GM12878 (cell line): ENCODE results near the gene CCN2. TPM values are rescaled to one million over a fixed set of nuclear protein-coding genes. Genes with fewer than 3 reads are reported as not detected.

Source experiments
- ATAC-seq: fragments of 200-7000 bp; cut with Tn5 transposase; 3 replicates; pipeline ENCODE4 v1.9.1; 2020; ENCODE audit warnings: mild to moderate bottlenecking, moderate library complexity
- BruUV-seq: library from RNA; stranded (reverse); fragments of 400-500 nt; replicated peaks from 2 replicates; lab custom pipeline; 2021; lab: Mats Ljungman, UMichigan
- CTCF ChIA-PET: fragments of 300-600 bp; sonication (Branson Sonifier 250); formaldehyde crosslinking; extraction: SDS; loops from one replicate; lab custom pipeline; 2021; ENCODE audit warnings: inconsistent platforms; lab: Yijun Ruan, JAX
- POLR2A ChIA-PET: fragments of 350-600 bp; formaldehyde crosslinking; extraction: SDS; loops from one replicate; lab custom pipeline; 2021; ENCODE audit warnings: inconsistent platforms; lab: Charles Lee
- RAD21 ChIA-PET: fragments of 300-600 bp; sonication (Branson Sonifier 250); formaldehyde crosslinking; loops from one replicate; lab custom pipeline; 2023; ENCODE audit warnings: antibody characterized with exemption; ENCODE audit not compliant: unreplicated experiment; lab: Charles Lee
- SMC1A ChIA-PET: fragments of 300-600 bp; sonication (Branson Sonifier 250); formaldehyde crosslinking; loops from one replicate; lab custom pipeline; 2023; ENCODE audit not compliant: unreplicated experiment, uncharacterized antibody; lab: Charles Lee
- DNase-seq: peaks from one replicate; pipeline ENCODE4 v3.0.0-alpha.2; 2011; ENCODE audit warnings: low read depth, low spot score
- FAIRE-seq: peaks from 3 replicates; lab custom pipeline; 2011; peaks lifted over from hg19 to GRCh38; lab: Jason Lieb, UNC
- H2AFZ ChIP-seq: 2 replicates; pipeline ENCODE4 v1.6.0; 2011; ENCODE audit warnings: low read depth, low read length, control low read depth; ENCODE audit not compliant: control insufficient read depth
- H3K27ac ChIP-seq: 2 replicates; pipeline ENCODE4 v1.5.1; 2011; ENCODE audit warnings: control low read depth; ENCODE audit not compliant: control insufficient read depth, insufficient read depth
- H3K27me3 ChIP-seq, 2 experiments: replicated peaks in 1 of 2; 2 replicates each; pipeline versions ENCODE4 v1.6.0 to v1.6.1; 2011; ENCODE audit warnings: low read length in 1 of 2; ENCODE audit not compliant: control insufficient read depth in 2 of 2, insufficient read depth in 2 of 2
- H3K36me3 ChIP-seq, 2 experiments: 2 replicates each; pipeline ENCODE4 v1.5.1; 2011; ENCODE audit warnings: low read length in 1 of 2; ENCODE audit not compliant: control insufficient read depth in 2 of 2, insufficient read depth in 2 of 2
- H3K4me1 ChIP-seq: 2 replicates; pipeline ENCODE4 v1.6.1; 2011; ENCODE audit warnings: mild to moderate bottlenecking, low read length, moderate library complexity, mixed read lengths; ENCODE audit not compliant: control insufficient read depth, insufficient read depth
- H3K4me2 ChIP-seq: 2 replicates; pipeline ENCODE4 v1.6.0; 2011; ENCODE audit warnings: control low read depth; ENCODE audit not compliant: control insufficient read depth, insufficient read depth
- H3K4me3 ChIP-seq: fragments of 200-600 bp; sonication (generic); 2 replicates; pipeline ENCODE4 v1.5.1; 2016
- H3K79me2 ChIP-seq: 2 replicates; pipeline ENCODE4 v1.6.0; 2011; ENCODE audit warnings: low read length; ENCODE audit not compliant: control insufficient read depth, insufficient read depth
- H3K9ac ChIP-seq: 2 replicates; pipeline ENCODE4 v1.8.0; 2011; ENCODE audit warnings: low read length, control low read depth, mixed read lengths; ENCODE audit not compliant: control insufficient read depth, insufficient read depth
- H3K9me3 ChIP-seq: replicated peaks from 3 replicates; pipeline ENCODE4 v1.5.1; 2011; ENCODE audit warnings: mild to moderate bottlenecking, low read length; ENCODE audit not compliant: control insufficient read depth, insufficient read depth
- H4K20me1 ChIP-seq: 2 replicates; pipeline ENCODE4 v1.6.0; 2011; ENCODE audit not compliant: control insufficient read depth, insufficient read depth
- BACH1 ChIP-seq: fragments of 450-650 bp; IDR thresholded peaks from 2 replicates; pipeline ENCODE4 v1.6.1; 2017; ENCODE audit warnings: mild to moderate bottlenecking, borderline replicate concordance
- CREM ChIP-seq: IDR thresholded peaks from 2 replicates; pipeline ENCODE4 v1.6.1; 2014; ENCODE audit warnings: antibody characterized with exemption, low read depth
- FOXK2 ChIP-seq: fragments of 450-650 bp; IDR thresholded peaks from 2 replicates; pipeline ENCODE4 v1.6.1; 2017; ENCODE audit warnings: mild to moderate bottlenecking, moderate library complexity
- LARP7 ChIP-seq: fragments of 450-650 bp; IDR thresholded peaks from 2 replicates; pipeline ENCODE4 v1.6.1; 2017; ENCODE audit warnings: mild to moderate bottlenecking
- MLLT1 ChIP-seq: fragments of 450-650 bp; IDR thresholded peaks from 2 replicates; pipeline ENCODE4 v1.6.1; 2016; ENCODE audit warnings: mild to moderate bottlenecking
- NR2C2 ChIP-seq: IDR thresholded peaks from 2 replicates; pipeline ENCODE4 v1.6.1; 2011; ENCODE audit warnings: borderline replicate concordance, low read depth; ENCODE audit not compliant: control insufficient read depth, insufficient read length
- POU2F2 ChIP-seq: IDR thresholded peaks from 3 replicates; pipeline ENCODE4 v1.6.1; 2011; ENCODE audit warnings: low read depth, mild to moderate bottlenecking, low read length, borderline replicate concordance
- SIN3A ChIP-seq: IDR thresholded peaks from 2 replicates; pipeline ENCODE4 v1.6.1; 2012; ENCODE audit warnings: low read depth, low read length, improper control_type of control experiment
- SMARCA5 ChIP-seq: fragments of 450-650 bp; IDR thresholded peaks from 2 replicates; pipeline ENCODE4 v1.6.1; 2017; ENCODE audit warnings: mild to moderate bottlenecking
- SMC3 ChIP-seq: IDR thresholded peaks from 2 replicates; pipeline ENCODE4 v1.6.1; 2011; ENCODE audit warnings: low read length, improper control_type of control experiment, borderline replicate concordance
- SP1 ChIP-seq: IDR thresholded peaks from one replicate; pipeline ENCODE4 v1.6.1; 2011; ENCODE audit warnings: low read depth, low read length
- SUPT20H ChIP-seq: IDR thresholded peaks from 2 replicates; pipeline ENCODE4 v1.6.1; 2011; ENCODE audit warnings: low read depth, mild to moderate bottlenecking, low read length, moderate library complexity, borderline replicate concordance; ENCODE audit not compliant: control insufficient read depth
- ZNF622 ChIP-seq: fragments of 450-650 bp; IDR thresholded peaks from 2 replicates; pipeline ENCODE4 v1.6.1; 2017; ENCODE audit warnings: mild to moderate bottlenecking, inconsistent platforms
- WGBS: methylation state at CpG from one replicate; pipeline ENCODE4 v1.1.6; 2016; ENCODE audit warnings: low lambda C conversion rate; ENCODE audit not compliant: insufficient replicate concordance, insufficient coverage; ENCODE audit errors: missing lambda C conversion rate; 5-methylcytosine and 5-hydroxymethylcytosine counted together
- in situ Hi-C: fragments of 300-500 bp; cut with MboI; formaldehyde crosslinking; loops from 9 replicates; pipeline ENCODE4 v1.14.3; 2018; ENCODE audit warnings: mixed read lengths
- intact Hi-C: fragments of 100-400 bp; cut with micrococcal nuclease; formaldehyde crosslinking; loops from one replicate; pipeline ENCODE4 v1.14.2; 2022; ENCODE audit not compliant: unreplicated experiment
- polyA plus RNA-seq, 11 experiments: library from polyadenylated mRNA; depleted of rRNA in 4 of 11; unstranded in 6 of 11; stranded (reverse) in 5 of 11; fragments of >200 nt; fragmentation: Nextera tagmentation in 4 of 11; fragmentation: Illumina TruSeq in 1 of 11; extraction: Ambion mirVana in 4 of 11; extraction: Trizol in 1 of 11; gene quantifications; 1 replicate in 1 of 11; 2 replicates in 10 of 11; pipeline versions ENCODE4 v1.2.1 to v1.2.3, GENCODE V29; 2011 to 2016; ENCODE audit warnings: inconsistent platforms in 2 of 11, missing spikeins in 2 of 11, low read depth in 1 of 11
- total RNA-seq, 4 experiments: library from RNA; depleted of rRNA in 3 of 4; stranded (reverse); fragments of >200 nt in 3 of 4; fragmentation: Illumina TruSeq in 1 of 4; extraction: Trizol in 1 of 4; gene quantifications; 2 replicates each; pipeline versions ENCODE4 v1.2.1 to v1.2.3, GENCODE V29; 2013 to 2021
- TF ChIP-seq, protein P1 (sequence below): fragments of 450-650 bp; formaldehyde crosslinking; IDR thresholded peaks from 2 replicates; pipeline ENCODE4 v1.4.0; 2022; ENCODE audit warnings: mild to moderate bottlenecking, moderate library complexity
- TF ChIP-seq, protein P2 (sequence below): fragments of 450-650 bp; IDR thresholded peaks from 2 replicates; pipeline ENCODE4 v1.6.1; 2014; ENCODE audit warnings: mild to moderate bottlenecking

The CCN2 gene
- total and polyA plus RNA-seq, 10 of the 15 experiments (the other 5 are each of a cell fraction or from before 2014, with no cell fraction given): 0.26 to 0.62 (median 0.44) TPM; not detected in 7

GRCh38 chr6:131967948-131968347, 16.8 kb upstream of the CCN2 start:
- ChIA-PET CTCF (no interaction called here), SMC1A (no interaction called here), POLR2A (no interaction called here), RAD21 (no interaction called here)
- no peak overlapping the region for H3K4me2 ChIP-seq
- H3K9ac ChIP-seq: no peak overlapping the region
- no peaks in the 10 kb centered on the region for H3K4me1 ChIP-seq
- TF ChIP-seq ZNF622: no peak
- no peak for TF ChIP-seq SMC3
- no peak for TF ChIP-seq LARP7
- TF ChIP-seq BACH1: no peak
- no peak for TF ChIP-seq NR2C2
- TF ChIP-seq SUPT20H: no peak
- no peaks in the 10 kb centered on the region for H3K27me3 ChIP-seq
- ATAC-seq: no peak
- intact Hi-C loops (no loop called here), in situ Hi-C loops (no loop called here)
- no peak for FAIRE-seq
- H2AFZ ChIP-seq: no peak overlapping the region
- no peaks in the 10 kb centered on the region for H3K36me3 ChIP-seq
- WGBS: 0% methylated on average over 1 of the region's 1 CpG
- no peak overlapping the region for H3K27ac ChIP-seq
- H4K20me1 ChIP-seq: no peaks in the 10 kb centered on the region
- no peaks in the 10 kb centered on the region for H3K9me3 ChIP-seq
- no peak overlapping the region for H3K4me3 ChIP-seq
- BruUV-seq: no TSS peak
- DNase-seq: no peak
- no peaks in the 10 kb centered on the region for H3K79me2 ChIP-seq

GRCh38 chr6:131966443-131966842, 15.3 kb upstream of the CCN2 start:
- DNase-seq: no peak
- CTCF ChIA-PET: interaction anchor here (0.5 kb wide), 1 partner anchor 135 kb away, joined by 4 read pairs; no protein-coding TSS in a partner anchor
- Histone ChIP-seq H3K4me1 (no peaks in the 10 kb centered on the region), H3K79me2 (no peaks in the 10 kb centered on the region), H2AFZ (no peak overlapping the region), H3K9me3 (no peaks in the 10 kb centered on the region), H3K27me3 (no peaks in the 10 kb centered on the region), H4K20me1 (no peaks in the 10 kb centered on the region), H3K9ac (no peak overlapping the region), H3K27ac (no peak overlapping the region), H3K36me3 (no peaks in the 10 kb centered on the region), H3K4me2 (no peak overlapping the region), H3K4me3 (no peak overlapping the region)
- no TSS peak for BruUV-seq
- intact Hi-C loops: no loop called here
- FAIRE-seq: no peak
- POLR2A ChIA-PET: no interaction called here
- no peak for ATAC-seq
- in situ Hi-C loops: no loop called here
- RAD21 ChIA-PET: no interaction called here
- SMC1A ChIA-PET: no interaction called here
- 25% methylated on average over 6 of the region's 6 CpGs for WGBS
- TF ChIP-seq FOXK2 (no peak), SMARCA5 (no peak), MLLT1 (no peak), SP1 (no peak), CREM (no peak), POU2F2 (no peak), SIN3A (no peak)
- TF ChIP-seq, protein P1, sequence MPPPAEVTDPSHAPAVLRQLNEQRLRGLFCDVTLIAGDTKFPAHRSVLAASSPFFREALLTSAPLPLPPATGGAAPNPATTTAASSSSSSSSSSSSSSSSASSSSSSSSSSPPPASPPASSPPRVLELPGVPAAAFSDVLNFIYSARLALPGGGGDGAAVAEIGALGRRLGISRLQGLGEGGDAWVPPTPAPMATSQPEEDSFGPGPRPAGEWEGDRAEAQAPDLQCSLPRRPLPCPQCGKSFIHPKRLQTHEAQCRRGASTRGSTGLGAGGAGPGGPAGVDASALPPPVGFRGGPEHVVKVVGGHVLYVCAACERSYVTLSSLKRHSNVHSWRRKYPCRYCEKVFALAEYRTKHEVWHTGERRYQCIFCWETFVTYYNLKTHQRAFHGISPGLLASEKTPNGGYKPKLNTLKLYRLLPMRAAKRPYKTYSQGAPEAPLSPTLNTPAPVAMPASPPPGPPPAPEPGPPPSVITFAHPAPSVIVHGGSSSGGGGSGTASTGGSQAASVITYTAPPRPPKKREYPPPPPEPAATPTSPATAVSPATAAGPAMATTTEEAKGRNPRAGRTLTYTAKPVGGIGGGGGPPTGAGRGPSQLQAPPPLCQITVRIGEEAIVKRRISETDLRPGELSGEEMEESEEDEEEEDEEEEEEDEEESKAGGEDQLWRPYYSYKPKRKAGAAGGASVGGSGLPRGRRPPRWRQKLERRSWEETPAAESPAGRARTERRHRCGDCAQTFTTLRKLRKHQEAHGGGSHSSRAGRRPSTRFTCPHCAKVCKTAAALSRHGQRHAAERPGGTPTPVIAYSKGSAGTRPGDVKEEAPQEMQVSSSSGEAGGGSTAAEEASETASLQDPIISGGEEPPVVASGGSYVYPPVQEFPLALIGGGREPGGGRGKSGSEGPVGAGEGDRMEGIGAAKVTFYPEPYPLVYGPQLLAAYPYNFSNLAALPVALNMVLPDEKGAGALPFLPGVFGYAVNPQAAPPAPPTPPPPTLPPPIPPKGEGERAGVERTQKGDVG (CRISPR knock-in tag): no peak
- TF ChIP-seq, protein P2, sequence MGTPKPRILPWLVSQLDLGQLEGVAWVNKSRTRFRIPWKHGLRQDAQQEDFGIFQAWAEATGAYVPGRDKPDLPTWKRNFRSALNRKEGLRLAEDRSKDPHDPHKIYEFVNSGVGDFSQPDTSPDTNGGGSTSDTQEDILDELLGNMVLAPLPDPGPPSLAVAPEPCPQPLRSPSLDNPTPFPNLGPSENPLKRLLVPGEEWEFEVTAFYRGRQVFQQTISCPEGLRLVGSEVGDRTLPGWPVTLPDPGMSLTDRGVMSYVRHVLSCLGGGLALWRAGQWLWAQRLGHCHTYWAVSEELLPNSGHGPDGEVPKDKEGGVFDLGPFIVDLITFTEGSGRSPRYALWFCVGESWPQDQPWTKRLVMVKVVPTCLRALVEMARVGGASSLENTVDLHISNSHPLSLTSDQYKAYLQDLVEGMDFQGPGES: no peak
